ENCODE data around the gene SRRM4.

GRCh38 chr12:119060847-119061796, 79.8 kb downstream of the SRRM4 start:
- TF ChIP-seq CTCF (IDR thresholded peaks at IDR 0.05 in 4 of 5, conservative IDR thresholded peaks at IDR 0.05 in 1 of 5) = no peak
- no peak for TF ChIP-seq POLR2A (IDR thresholded peaks at IDR 0.05)
